Measurements from ENCODE around the gene OTUD5. TPM values are rescaled to one million over a fixed set of nuclear protein-coding genes. Genes with fewer than 3 reads are reported as not detected.

Gene OTUD5
- total RNA-seq, 1 experiment from 2014 or later = 41.4 TPM

DNA sequence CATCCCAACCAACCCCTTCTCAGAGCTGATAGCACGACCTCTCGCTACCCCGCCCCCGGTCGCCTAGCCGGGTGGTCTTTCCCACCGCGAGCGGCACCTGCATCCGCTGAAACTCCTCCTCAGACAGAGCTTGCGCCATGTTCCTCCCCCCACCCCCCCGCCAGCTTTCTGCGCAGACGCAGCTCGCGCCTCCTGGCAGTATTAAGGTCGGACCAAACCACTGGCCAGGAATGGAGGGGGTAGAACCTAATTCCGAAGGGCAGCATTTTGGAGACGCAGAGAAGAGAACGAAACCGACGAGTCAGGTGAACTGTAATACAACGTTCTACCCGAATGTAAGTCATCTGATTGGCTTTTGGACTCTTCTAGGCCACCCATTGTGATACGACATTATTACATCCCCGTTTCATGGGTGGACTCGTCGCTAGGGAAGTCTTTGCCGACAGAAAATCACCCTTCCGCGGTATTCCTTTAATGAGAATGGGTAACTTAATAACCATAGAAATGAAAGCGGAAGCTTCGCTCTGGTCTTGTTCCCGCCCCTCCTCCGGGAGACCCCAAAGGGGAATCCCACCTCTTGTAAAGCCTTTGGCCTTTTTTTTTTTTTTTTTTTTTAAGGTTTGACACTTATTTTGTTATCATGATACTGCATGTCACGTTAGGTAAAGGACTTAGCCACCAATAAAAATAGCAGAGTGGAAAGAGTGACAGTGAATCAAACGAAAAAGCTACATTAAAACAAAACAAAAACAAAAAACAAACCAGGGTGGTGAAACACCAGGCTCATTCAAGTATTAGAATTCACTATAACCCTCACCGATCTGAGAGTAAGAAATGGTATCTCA lies 44.9 kb upstream of the OTUD5 start, which contains the start of gene GRIPAP1:
GRIPAP1 (minus strand) TSS at position 174 of the 845 bp plus-strand sequence; CDS start at position 139, 35 bp downstream.
- intact Hi-C loops (cut with micrococcal nuclease) = loop anchor here (1.0 kb wide), 1 partner anchor 41 kb away; the partner anchor contains the start of gene TFE3
- Histone ChIP-seq H3K9me3 (ENCODE audit: low read length) (no peaks in the 10 kb centered on the region), H3K4me3 (ENCODE audit: low read length) (peak within 1 kb of the TSS; percentile 93), H3F3A (ENCODE audit: low read length, unreplicated experiment) (no peaks in the 10 kb centered on the region), H3K79me2 (ENCODE audit: low read length) (peaks cover 15% of the 10 kb centered on the region), H2AFZ (ENCODE audit: low read length) (peak within 1 kb of the TSS; percentile 93), H4K20me1 (ENCODE audit: low read length) (no peaks in the 10 kb centered on the region), H3K4me2 (ENCODE audit: low read length) (peak within 1 kb of the TSS; percentile 97), H3K9ac (ENCODE audit: low read length) (peak within 1 kb of the TSS; percentile 81), H3K4me1 (ENCODE audit: insufficient read depth, low read length) (no peaks in the 10 kb centered on the region), H3K9me2 (replicated peaks; ENCODE audit: low read length) (0 out of 2 replicates have a peak, but pooled peaks cover 3% of the 10 kb centered on the region), H3K27me3 (ENCODE audit: low read length) (no peaks in the 10 kb centered on the region), H3K27ac (ENCODE audit: low read length) (peak within 1 kb of the TSS; percentile 64), H3K36me3 (ENCODE audit: low read depth, low read length) (peaks cover 4% of the 10 kb centered on the region; the same call in 1 of the 2 replicates)
- TSS peak; percentile 98 for BruUV-seq (replicated peaks)
- ChIA-PET POLR2A (ENCODE audit: unreplicated experiment) (interaction anchor here (0.5 to 0.7 kb wide), 3 partner anchors 41 to 186 kb away, joined by 4 to 12 read pairs (median 4); partner anchors contain the start of gene TFE3), CTCF (interaction anchor here (0.5 kb wide), 1 partner anchor 41 kb away, joined by 7 read pairs; the partner anchor contains the start of gene TFE3)
- no peak for TF ChIP-seq EZH2phosphoT487 (IDR thresholded peaks at IDR 0.05; ENCODE audit: borderline replicate concordance, low read length)
- TF ChIP-seq, protein P1, sequence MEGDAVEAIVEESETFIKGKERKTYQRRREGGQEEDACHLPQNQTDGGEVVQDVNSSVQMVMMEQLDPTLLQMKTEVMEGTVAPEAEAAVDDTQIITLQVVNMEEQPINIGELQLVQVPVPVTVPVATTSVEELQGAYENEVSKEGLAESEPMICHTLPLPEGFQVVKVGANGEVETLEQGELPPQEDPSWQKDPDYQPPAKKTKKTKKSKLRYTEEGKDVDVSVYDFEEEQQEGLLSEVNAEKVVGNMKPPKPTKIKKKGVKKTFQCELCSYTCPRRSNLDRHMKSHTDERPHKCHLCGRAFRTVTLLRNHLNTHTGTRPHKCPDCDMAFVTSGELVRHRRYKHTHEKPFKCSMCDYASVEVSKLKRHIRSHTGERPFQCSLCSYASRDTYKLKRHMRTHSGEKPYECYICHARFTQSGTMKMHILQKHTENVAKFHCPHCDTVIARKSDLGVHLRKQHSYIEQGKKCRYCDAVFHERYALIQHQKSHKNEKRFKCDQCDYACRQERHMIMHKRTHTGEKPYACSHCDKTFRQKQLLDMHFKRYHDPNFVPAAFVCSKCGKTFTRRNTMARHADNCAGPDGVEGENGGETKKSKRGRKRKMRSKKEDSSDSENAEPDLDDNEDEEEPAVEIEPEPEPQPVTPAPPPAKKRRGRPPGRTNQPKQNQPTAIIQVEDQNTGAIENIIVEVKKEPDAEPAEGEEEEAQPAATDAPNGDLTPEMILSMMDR (conservative IDR thresholded peaks at IDR 0.05; ENCODE audit: low read depth, low read length) = no peak
- no peak for TF ChIP-seq EZH2 (IDR thresholded peaks at IDR 0.05; ENCODE audit: low read length, unreplicated experiment)
- DNase-seq = peak; percentile 88
- peak; percentile 71 for ATAC-seq

DNA sequence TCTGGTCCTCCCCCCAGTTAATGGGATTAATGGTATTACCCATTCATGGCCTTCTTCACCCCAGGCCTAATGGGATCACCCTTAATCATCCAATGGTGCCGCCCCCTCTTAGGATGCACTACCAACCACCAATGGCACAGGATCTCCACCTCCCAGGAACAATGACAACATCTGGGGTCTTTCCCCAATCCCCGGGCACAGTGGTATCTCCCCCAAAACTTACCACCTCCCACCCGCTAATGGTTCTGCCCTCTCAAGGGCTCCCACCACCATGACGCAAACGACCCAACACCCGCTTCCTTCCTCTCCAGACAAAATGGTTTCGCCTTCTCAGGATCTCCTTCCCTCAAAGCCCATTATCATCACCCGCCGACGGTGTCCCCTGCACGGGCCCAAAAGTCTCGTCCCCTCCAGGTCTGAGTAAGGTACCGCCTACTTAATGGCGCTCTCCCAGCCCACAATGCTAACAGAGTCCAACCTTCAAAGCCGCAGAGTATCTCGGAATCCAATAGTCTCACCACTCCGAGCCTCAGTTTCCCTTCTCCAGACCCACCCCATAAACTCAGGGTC lies 44.2 kb upstream of the OTUD5 start:
- H3K27ac ChIP-seq (ENCODE audit: low read length) = peak overlapping the region; percentile 64
- no peaks in the 10 kb centered on the region for H3F3A ChIP-seq (ENCODE audit: low read length, unreplicated experiment)
- peak overlapping the region; percentile 81 for H3K9ac ChIP-seq (ENCODE audit: low read length)
- peak overlapping the region; percentile 93 for H2AFZ ChIP-seq (ENCODE audit: low read length)
- H3K9me2 ChIP-seq (replicated peaks; ENCODE audit: low read length) = 0 out of 2 replicates have a peak, but pooled peaks cover 3% of the 10 kb centered on the region
- H3K79me2 ChIP-seq (ENCODE audit: low read length) = peaks cover 15% of the 10 kb centered on the region
- intact Hi-C loops (cut with micrococcal nuclease) = loop anchor here (1.0 kb wide), 1 partner anchor 42 kb away; the partner anchor contains the start of gene TFE3
- ATAC-seq (peak; percentile 11; the same call in 1 of the 2 replicates), DNase-seq (peak; percentile 24)
- peaks cover 11% of the 10 kb centered on the region for H3K36me3 ChIP-seq (ENCODE audit: low read depth, low read length)
- TSS peak; percentile 47 for BruUV-seq (replicated peaks)
- H3K4me1 ChIP-seq (ENCODE audit: insufficient read depth, low read length) = no peaks in the 10 kb centered on the region
- H3K9me3 ChIP-seq (ENCODE audit: low read length) = no peaks in the 10 kb centered on the region
- H4K20me1 ChIP-seq (ENCODE audit: low read length) = no peaks in the 10 kb centered on the region
- ChIA-PET POLR2A (ENCODE audit: unreplicated experiment) (interaction anchor here (0.7 kb wide), 1 partner anchor 42 kb away, joined by 12 read pairs; the partner anchor contains the start of gene TFE3), CTCF (no interaction called here)
- no peak for TF ChIP-seq EZH2phosphoT487 (IDR thresholded peaks at IDR 0.05; ENCODE audit: borderline replicate concordance, low read length)
- TF ChIP-seq, protein P1 (conservative IDR thresholded peaks at IDR 0.05; ENCODE audit: low read depth, low read length) = no peak
- no peaks in the 10 kb centered on the region for H3K27me3 ChIP-seq (ENCODE audit: low read length)
- peak overlapping the region; percentile 93 for H3K4me3 ChIP-seq (ENCODE audit: low read length)
- peak overlapping the region; percentile 97 for H3K4me2 ChIP-seq (ENCODE audit: low read length)

All from PC-3 (cell line).